ENCODE results near the gene CERT1. TPM values are rescaled to one million over a fixed set of nuclear protein-coding genes. Genes with fewer than 3 reads are reported as not detected.

CERT1 gene
- total RNA-seq, 1 donor: 50.3 TPM

- Histone ChIP-seq H3K36me3 (ENCODE audit: insufficient read depth, low read length) (peaks cover 25% of the 10 kb centered on the region), H3K4me1 (ENCODE audit: insufficient read depth, low read length) (peaks cover 7% of the 10 kb centered on the region), H3K4me2 (ENCODE audit: insufficient read depth, low read length) (no peak overlapping the region), H4K20me1 (ENCODE audit: insufficient read depth, low read length) (no peaks in the 10 kb centered on the region), H3K27ac (ENCODE audit: low read depth, low read length) (no peak overlapping the region), H2AFZ (ENCODE audit: low read length) (no peak overlapping the region), H3K27me3 (ENCODE audit: insufficient read depth, low read length) (no peaks in the 10 kb centered on the region), H3K9me3 (ENCODE audit: low read depth, low read length) (no peaks in the 10 kb centered on the region), H3K4me3 (ENCODE audit: insufficient read depth, low read length) (no peak overlapping the region), H3K79me2 (ENCODE audit: insufficient read depth, low read length) (no peaks in the 10 kb centered on the region)
- DNase-seq (ENCODE audit: insufficient read length, low spot score, missing footprints): no peak
- no peak for TF ChIP-seq CTCF (IDR thresholded peaks at IDR 0.05; ENCODE audit: extremely low read depth, low read depth, low read length)
Measured at GRCh38 chr5:75364571-75365280, 146.7 kb downstream of the CERT1 start.

- Histone ChIP-seq H3K36me3 (ENCODE audit: insufficient read depth, low read length) (peaks cover 33% of the 10 kb centered on the region), H3K27ac (ENCODE audit: low read depth, low read length) (no peak overlapping the region), H3K4me3 (ENCODE audit: insufficient read depth, low read length) (no peak overlapping the region), H3K4me2 (ENCODE audit: insufficient read depth, low read length) (no peak overlapping the region), H3K9me3 (ENCODE audit: low read depth, low read length) (no peaks in the 10 kb centered on the region), H3K4me1 (ENCODE audit: insufficient read depth, low read length) (peaks cover 7% of the 10 kb centered on the region), H3K79me2 (ENCODE audit: insufficient read depth, low read length) (no peaks in the 10 kb centered on the region), H4K20me1 (ENCODE audit: insufficient read depth, low read length) (no peaks in the 10 kb centered on the region), H2AFZ (ENCODE audit: low read length) (no peak overlapping the region), H3K27me3 (ENCODE audit: insufficient read depth, low read length) (no peaks in the 10 kb centered on the region)
- TF ChIP-seq CTCF (IDR thresholded peaks at IDR 0.05; ENCODE audit: extremely low read depth, low read depth, low read length): no peak
- DNase-seq (ENCODE audit: insufficient read length, low spot score, missing footprints): no peak
Measured at GRCh38 chr5:75363726-75364495, 147.5 kb downstream of the CERT1 start.

GRCh38 chr5:75363111-75363510, 148.3 kb downstream of the CERT1 start:
- DNase-seq (ENCODE audit: insufficient read length, low spot score, missing footprints): no peak
- Histone ChIP-seq H3K27me3 (ENCODE audit: insufficient read depth, low read length) (no peaks in the 10 kb centered on the region), H4K20me1 (ENCODE audit: insufficient read depth, low read length) (no peaks in the 10 kb centered on the region), H3K27ac (ENCODE audit: low read depth, low read length) (no peak overlapping the region), H3K9me3 (ENCODE audit: low read depth, low read length) (no peaks in the 10 kb centered on the region), H3K4me2 (ENCODE audit: insufficient read depth, low read length) (no peak overlapping the region), H3K79me2 (ENCODE audit: insufficient read depth, low read length) (no peaks in the 10 kb centered on the region), H2AFZ (ENCODE audit: low read length) (no peak overlapping the region), H3K36me3 (ENCODE audit: insufficient read depth, low read length) (peaks cover 39% of the 10 kb centered on the region), H3K4me1 (ENCODE audit: insufficient read depth, low read length) (peaks cover 2% of the 10 kb centered on the region), H3K4me3 (ENCODE audit: insufficient read depth, low read length) (no peak overlapping the region)
- TF ChIP-seq CTCF (IDR thresholded peaks at IDR 0.05; ENCODE audit: extremely low read depth, low read depth, low read length): no peak

- DNase-seq (ENCODE audit: insufficient read length, low spot score, missing footprints): no peak
- Histone ChIP-seq H3K4me2 (ENCODE audit: insufficient read depth, low read length) (no peak overlapping the region), H3K27me3 (ENCODE audit: insufficient read depth, low read length) (no peaks in the 10 kb centered on the region), H3K4me3 (ENCODE audit: insufficient read depth, low read length) (no peak overlapping the region), H2AFZ (ENCODE audit: low read length) (no peak overlapping the region), H3K27ac (ENCODE audit: low read depth, low read length) (no peak overlapping the region), H3K9me3 (ENCODE audit: low read depth, low read length) (no peaks in the 10 kb centered on the region), H3K79me2 (ENCODE audit: insufficient read depth, low read length) (no peaks in the 10 kb centered on the region), H3K4me1 (ENCODE audit: insufficient read depth, low read length) (peaks cover 4% of the 10 kb centered on the region), H3K36me3 (ENCODE audit: insufficient read depth, low read length) (peaks cover 40% of the 10 kb centered on the region), H4K20me1 (ENCODE audit: insufficient read depth, low read length) (no peaks in the 10 kb centered on the region)
- no peak for TF ChIP-seq CTCF (IDR thresholded peaks at IDR 0.05; ENCODE audit: extremely low read depth, low read depth, low read length)
Measured at GRCh38 chr5:75362474-75362975, 148.9 kb downstream of the CERT1 start.
